Dermis microvascular lymphatic vessel endothelial cell (primary cell): ENCODE data around the gene CAB39. TPM values are rescaled to one million over a fixed set of nuclear protein-coding genes. Genes with fewer than 3 reads are reported as not detected.

Experiments
- DNase-seq, 2 donors: peaks; one replicate each; pipeline versions ENCODE4 v3.0.0 to v3.0.0-alpha.2; 2010; ENCODE audit warnings: low read depth in 2 of 2
- total RNA-seq: library from RNA; depleted of rRNA; stranded (reverse); fragments of >200 nt; gene quantifications from 2 replicates; pipeline ENCODE4 v1.2.1, GENCODE V29; 2014

CAB39 gene
- total RNA-seq, 1 donor from 2014 or later, result 46.0 TPM

- DNase-seq, result no peak
These were observed 149.7 kb downstream of the CAB39 start for GRCh38 chr2:230862292-230862691.

- DNase-seq, result no peak
These were observed 150.4 kb downstream of the CAB39 start for GRCh38 chr2:230863031-230863430.

- DNase-seq, result no peak
These were observed 150.9 kb downstream of the CAB39 start for GRCh38 chr2:230863442-230864121.

GRCh38 chr2:230864122-230864604 is 151.5 kb downstream of the CAB39 start:
- no peak for DNase-seq

- peak; percentile 19 to 23 for DNase-seq
These were observed 152.1 kb downstream of the CAB39 start, which contains the start of gene ITM2C for GRCh38 chr2:230864605-230865306. ITM2C (plus strand) TSS chr2:230864942; CDS start chr2:230865026, 84 bp downstream.

GRCh38 chr2:230865307-230865765 is 152.7 kb downstream of the CAB39 start:
- no peak for DNase-seq

- DNase-seq, result peak in 1 of 2 donors; percentile 29
These were observed 153.4 kb downstream of the CAB39 start for GRCh38 chr2:230865766-230866755.

GRCh38 chr2:230866756-230867523 is 154.3 kb downstream of the CAB39 start:
- peak in 1 of 2 donors; percentile 17 for DNase-seq

- DNase-seq, result no peak
These were observed 155.7 kb downstream of the CAB39 start for GRCh38 chr2:230868161-230868946.

- DNase-seq, result no peak
These were observed 156.6 kb downstream of the CAB39 start for GRCh38 chr2:230868947-230869913.

- DNase-seq, result no peak
These were observed 157.4 kb downstream of the CAB39 start for GRCh38 chr2:230869914-230870543.

Other genes with a start within 250 kb of the CAB39 start
- gene ITM2C, start 152.1 kb downstream of the CAB39 start, total RNA-seq, result 31.6 and 70.9 TPM in 2 replicates
- not detected in 2 replicates for gene GPR55, start 212.4 kb downstream of the CAB39 start, total RNA-seq